HG03108 (cell line): ENCODE measurements around the gene TIMM29.

Experiments
- ATAC-seq: cut with Tn5 transposase; IDR thresholded peaks from one replicate; pipeline ENCODE4 v1.9.1; 2021; ENCODE audit warnings: moderate library complexity; ENCODE audit not compliant: unreplicated experiment

The TIMM29 gene

GRCh38 chr19:10911579-10912363 lies 16.8 kb upstream of the TIMM29 start:
- no peak for ATAC-seq

DNA sequence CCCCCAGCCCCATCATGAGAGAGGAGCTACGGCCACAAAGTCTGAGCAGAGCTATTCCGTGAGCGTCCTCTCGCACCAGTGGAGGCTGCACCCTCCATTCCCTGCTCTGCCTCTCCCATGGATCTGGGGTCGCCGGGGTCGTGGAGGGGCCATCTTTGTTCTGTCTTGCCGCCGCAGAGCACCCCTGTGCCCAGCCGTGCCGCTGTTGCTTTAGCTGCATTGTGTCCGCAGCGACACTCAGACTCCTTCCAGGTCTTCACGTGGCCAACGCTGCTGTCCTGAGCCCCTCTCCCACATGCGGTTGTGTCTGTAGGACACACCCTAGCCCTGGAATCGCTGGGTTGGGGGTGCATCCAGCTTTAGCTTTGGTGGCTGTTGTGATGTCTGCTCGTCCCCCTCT lies 16.0 kb upstream of the TIMM29 start:
- no peak for ATAC-seq

GRCh38 chr19:10913716-10914340 lies 14.8 kb upstream of the TIMM29 start:
- no peak for ATAC-seq

DNA sequence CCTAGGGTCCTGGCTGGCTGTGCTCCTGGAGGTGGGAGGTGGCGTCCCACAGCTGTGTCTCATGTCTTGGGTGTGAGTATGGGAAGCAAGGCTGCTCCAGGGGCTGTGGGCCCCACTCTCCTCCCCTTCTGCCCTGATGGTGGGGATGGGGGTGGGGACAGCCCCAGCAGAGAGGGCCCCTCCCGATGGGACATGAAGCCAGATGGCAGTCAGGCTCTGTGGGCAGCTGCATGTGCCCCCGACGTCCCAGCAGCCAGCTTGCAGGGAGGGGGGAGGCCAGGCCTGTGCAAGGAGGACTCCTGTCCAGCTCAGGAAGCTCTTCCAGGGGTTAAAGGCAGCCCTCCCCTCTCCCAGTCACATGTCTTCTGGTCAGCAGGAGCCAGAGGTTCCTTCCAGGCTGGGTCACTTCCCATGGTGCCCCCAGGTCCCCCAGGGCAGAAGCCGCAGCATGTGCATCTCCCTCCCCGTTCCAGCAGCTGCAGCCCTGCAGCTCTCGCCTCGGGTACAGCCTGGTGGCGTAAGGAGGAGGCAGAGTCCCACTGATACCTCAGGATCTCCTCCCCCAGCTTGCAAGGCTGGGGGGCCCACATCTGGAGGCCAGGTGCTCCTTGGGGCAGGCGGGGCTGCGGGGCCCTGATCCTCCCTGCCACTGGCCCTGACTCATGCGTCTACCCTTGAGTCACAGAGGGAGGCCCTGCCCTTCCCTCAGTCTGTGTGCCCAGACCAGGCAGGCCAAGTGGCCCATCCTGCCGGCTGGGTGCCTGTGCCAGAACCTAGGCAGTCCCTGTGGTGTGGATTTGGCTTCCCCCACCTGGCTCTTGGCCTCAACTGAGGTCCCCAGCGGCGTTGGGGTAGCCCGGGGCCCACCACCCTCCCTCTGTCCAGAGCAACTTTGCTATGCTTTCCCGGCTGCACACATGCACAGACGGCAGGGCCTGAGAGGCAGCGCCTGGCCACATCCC lies 13.2 kb upstream of the TIMM29 start:
- ATAC-seq = no peak

DNA sequence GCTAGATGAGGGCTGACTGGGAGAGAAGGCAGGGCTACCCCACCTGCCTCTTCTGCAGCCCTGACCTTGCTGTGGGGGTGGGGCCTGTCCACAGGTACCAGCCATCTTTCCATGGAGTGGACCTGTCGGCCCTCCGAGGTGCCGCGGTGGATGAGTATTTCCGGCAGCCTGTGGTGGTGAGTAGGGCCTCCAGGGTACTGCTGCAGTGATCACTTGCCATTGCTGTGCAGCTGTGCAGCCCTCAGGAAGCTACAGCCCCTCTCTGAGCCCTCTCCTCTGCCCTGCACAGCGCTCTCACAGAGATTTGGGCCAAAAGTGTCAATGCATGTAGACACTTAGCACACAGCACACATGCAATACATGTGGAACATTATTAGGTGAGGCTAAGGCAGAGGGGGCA lies 12.0 kb upstream of the TIMM29 start:
- ATAC-seq = no peak

- no peak for ATAC-seq
Measured at GRCh38 chr19:10918359-10918758, 10.3 kb upstream of the TIMM29 start.

- no peak for ATAC-seq
Measured at GRCh38 chr19:10919352-10920287, 9.0 kb upstream of the TIMM29 start.

DNA sequence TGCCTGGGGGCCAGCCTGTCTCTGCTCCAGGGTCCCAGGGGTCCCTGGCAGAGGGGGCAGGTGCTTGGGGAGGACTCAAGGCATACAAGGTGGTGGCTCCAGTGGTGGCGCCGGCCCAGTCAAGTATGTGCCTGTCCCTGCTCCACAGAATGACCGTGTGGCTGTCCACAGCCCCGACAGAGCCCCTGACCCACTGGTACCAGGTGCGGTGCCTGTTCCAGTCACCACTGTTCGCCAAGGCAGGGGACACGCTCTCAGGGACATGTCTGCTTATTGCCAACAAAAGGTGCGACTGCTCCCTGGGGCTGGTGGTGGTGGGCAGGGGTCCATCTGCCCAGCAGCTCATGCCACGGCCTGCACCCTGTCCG lies 8.3 kb upstream of the TIMM29 start:
- no peak for ATAC-seq

DNA sequence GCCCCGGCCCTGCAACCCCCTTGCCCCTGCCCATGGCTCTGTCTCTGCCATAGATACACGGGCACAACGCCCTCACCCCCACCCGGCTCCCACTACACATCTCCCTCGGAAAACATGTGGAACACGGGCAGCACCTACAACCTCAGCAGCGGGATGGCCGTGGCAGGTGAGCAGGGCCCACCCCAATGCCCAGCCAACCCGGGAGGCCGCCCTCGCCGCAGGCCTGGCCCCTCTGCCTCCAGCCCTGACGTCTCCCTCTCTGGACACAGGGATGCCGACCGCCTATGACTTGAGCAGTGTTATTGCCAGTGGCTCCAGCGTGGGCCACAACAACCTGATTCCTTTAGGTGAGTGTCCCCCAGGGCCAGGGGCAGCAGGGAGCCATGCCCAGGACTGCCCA lies 7.8 kb upstream of the TIMM29 start:
- ATAC-seq = no peak

GRCh38 chr19:10921199-10921909 lies 7.3 kb upstream of the TIMM29 start:
- no peak for ATAC-seq

- no peak for ATAC-seq
Measured at GRCh38 chr19:10921910-10922637, 6.5 kb upstream of the TIMM29 start.

GRCh38 chr19:10922638-10923014 lies 6.0 kb upstream of the TIMM29 start:
- no peak for ATAC-seq

DNA sequence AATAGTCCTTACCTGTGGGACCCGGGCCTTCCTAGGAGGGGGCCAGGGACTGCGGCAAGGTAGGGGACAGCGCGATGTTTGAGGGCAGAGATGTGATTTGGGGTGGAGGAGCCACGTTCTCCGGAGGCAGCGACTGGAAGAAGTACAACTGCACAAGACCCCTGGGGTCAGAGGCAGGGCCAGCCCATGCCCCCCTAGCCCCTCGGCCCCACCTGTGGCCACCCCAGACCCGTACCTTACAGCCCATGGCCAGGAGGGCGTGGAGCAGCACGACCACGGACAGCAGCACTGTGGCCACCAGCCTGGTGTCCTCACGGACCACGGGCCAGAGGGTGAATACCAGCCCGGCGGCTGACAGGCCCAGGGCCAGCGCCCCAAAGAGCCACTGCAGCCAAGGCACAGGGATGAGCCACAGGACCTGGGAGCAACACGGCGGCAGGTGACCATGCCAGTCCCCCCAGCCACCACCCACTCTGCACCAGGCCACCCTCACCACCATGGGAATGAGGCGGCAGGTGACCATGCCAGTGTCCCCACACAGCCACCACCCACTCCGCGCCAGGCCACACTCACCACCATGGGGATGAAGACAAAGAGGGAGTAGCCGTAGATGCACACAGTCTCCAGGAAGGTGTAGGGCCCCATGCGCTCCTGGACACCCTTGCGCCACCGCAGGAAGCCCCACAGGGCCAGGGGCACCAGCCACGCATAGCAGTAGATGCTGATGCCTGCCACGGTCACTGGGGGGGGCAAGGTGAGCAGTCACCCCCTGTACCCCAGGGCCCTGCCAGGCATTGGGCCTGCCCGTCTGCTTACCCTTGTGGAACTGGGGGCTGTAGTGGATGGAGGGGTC lies 5.1 kb upstream of the TIMM29 start:
- no peak for ATAC-seq

DNA sequence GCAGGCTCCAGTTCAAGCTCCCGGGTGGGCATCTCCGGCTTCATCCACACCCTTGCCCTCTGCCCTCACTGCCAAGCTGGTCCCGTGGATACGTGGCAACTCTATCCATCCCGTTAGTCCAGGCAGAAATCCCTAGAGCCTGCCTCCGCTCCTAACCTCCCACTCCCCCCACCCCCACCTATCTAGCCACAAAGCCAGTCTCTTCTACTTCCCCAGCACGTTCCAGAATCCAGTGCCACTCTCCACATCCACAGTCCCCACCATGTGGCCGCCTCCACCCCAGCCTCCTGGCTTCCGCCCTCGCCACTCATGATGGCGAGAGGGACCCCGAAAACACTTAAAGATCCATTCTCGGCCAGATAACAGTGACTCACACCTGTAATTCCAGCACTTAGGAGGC lies 4.0 kb upstream of the TIMM29 start:
- ATAC-seq = no peak

- no peak for ATAC-seq
Measured at GRCh38 chr19:10927730-10928562, 665 bp upstream of the TIMM29 start.

DNA sequence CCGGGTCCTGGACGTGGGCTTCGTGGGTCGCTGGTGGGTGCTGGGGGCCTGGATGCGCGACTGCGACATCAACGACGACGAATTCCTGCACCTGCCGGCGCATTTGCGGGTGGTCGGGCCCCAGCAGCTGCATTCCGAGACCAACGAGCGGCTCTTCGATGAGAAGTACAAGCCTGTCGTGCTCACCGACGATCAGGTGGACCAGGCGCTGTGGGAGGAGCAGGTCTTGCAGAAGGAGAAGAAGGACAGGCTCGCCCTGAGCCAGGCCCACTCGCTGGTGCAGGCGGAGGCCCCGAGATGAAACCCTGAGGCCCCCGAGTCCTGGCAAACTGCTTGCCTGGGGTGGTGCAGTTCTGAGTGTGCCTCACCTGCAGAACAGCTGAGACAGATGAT lies 787 bp downstream of the TIMM29 start:
- no peak for ATAC-seq

DNA sequence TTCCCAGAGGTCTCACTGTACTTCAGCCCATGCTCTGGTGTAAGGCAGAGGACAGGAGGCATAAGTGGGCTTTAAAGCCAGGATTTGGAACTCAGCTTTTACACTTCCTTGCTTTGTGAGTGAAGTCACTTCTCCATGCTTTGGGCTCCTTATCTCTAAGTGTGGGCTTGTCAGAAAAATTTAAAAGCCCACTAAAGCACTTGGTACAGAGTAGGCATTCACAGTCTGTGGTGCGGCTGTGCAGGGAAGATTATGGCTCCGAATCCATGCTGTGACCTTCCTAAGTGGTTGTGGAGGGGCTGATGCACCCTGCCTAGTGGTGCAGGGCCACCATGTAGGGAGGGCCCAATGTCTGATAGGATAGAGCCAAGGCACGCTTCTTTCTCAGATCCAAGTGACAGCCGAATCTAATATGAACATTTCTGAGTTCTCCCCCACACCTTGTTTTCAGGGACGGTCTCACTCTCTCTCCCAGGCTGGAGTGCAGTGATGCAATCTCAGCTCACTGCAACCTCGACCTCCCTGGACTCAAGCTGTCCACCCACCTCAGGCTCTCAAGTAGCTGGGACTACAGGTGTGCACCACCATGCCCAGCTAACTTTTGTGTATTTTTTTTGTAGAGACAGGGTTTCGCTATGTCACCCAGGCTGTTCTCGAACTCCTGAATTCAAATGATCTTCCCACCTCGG lies 6.9 kb downstream of the TIMM29 start:
- no peak for ATAC-seq
